ENCODE measurements around the gene TMTC4. TPM values are rescaled to one million over a fixed set of nuclear protein-coding genes. Genes with fewer than 3 reads are reported as not detected.

Gene TMTC4
- total and polyA plus RNA-seq, 2 of the 4 experiments (the other 2 are of a cell fraction): 8.4 to 14.3 TPM

- CTCF ChIA-PET: no interaction called here
These were observed 39.9 kb upstream of the TMTC4 start for GRCh38 chr13:100714478-100714877.

More at GRCh38 chr13:100714478-100714877, 39.9 kb upstream of the TMTC4 start:
- H3K4me2 ChIP-seq (ENCODE audit: low read depth, low read length): no peak overlapping the region
- H2BK5ac ChIP-seq (ENCODE audit: low read depth, low read length, poor library complexity, severe bottlenecking): no peak overlapping the region
- H4K8ac ChIP-seq (ENCODE audit: low read depth in 2 of 2, low read length in 2 of 2): no peak overlapping the region
- no CpG with 5 or more reads among the region's 2 CpGs for WGBS, 2 experiments (ENCODE audit: extremely low coverage in 2 of 2, insufficient read length in 1 of 2)
- no TSS peak for BruUV-seq (replicated peaks)
- H3K9me1 ChIP-seq (ENCODE audit: insufficient read depth, low read length): no peaks in the 10 kb centered on the region
- dilution Hi-C loops (cut with HindIII; ENCODE audit: low sequenced_read_pairs, unreplicated experiment): no loop called here
- no peaks in the 10 kb centered on the region for H3K9me3 ChIP-seq (ENCODE audit: control insufficient read depth, insufficient read depth, low read length)
- H2BK120ac ChIP-seq (ENCODE audit: low read depth, low read length): no peak overlapping the region
- H4K91ac ChIP-seq (ENCODE audit: insufficient read depth, low read depth, low read length): no peak overlapping the region
- H2BK15ac ChIP-seq (ENCODE audit: low read depth, low read length): no peak overlapping the region
- H3K27me3 ChIP-seq (ENCODE audit: control insufficient read depth, insufficient read depth, low read length): peaks cover 3% of the 10 kb centered on the region
- DNase-seq (no peak), ATAC-seq (ENCODE audit: low read depth) (no peak)
- no peaks in the 10 kb centered on the region for H4K20me1 ChIP-seq (ENCODE audit: insufficient read depth, low read length)
- no peak overlapping the region for H2AFZ ChIP-seq (replicated peaks; ENCODE audit: low read length, poor library complexity)
- POLR2A ChIA-PET (ENCODE audit: unreplicated experiment): no interaction called here
- no peak overlapping the region for H3K4ac ChIP-seq (ENCODE audit: low read depth, low read length)
- H3K79me1 ChIP-seq (ENCODE audit: low read depth in 1 of 2, low read length in 2 of 2): no peaks in the 10 kb centered on the region
- no peak overlapping the region for H2BK20ac ChIP-seq (ENCODE audit: low read depth, low read length)
- H3K27ac ChIP-seq (ENCODE audit: insufficient read depth, low read length): no peak overlapping the region
- no peak overlapping the region for H4K5ac ChIP-seq (ENCODE audit: low read depth, low read length)
- no peak overlapping the region for H3K18ac ChIP-seq (ENCODE audit: low read depth, low read length)
- H3K23ac ChIP-seq (ENCODE audit: low read depth, low read length): no peak overlapping the region
- H3K56ac ChIP-seq (ENCODE audit: extremely low read depth, insufficient read depth, low read length): no peak overlapping the region
- no peak overlapping the region for H2AK5ac ChIP-seq (ENCODE audit: low read depth, low read length)
- H3K9ac ChIP-seq (ENCODE audit: low read depth, low read length): no peak overlapping the region
- in situ Hi-C loops (cut with MboI; ENCODE audit: low sequenced_read_pairs): loop anchor here (10.0 kb wide), 1 partner anchor 410 kb away; no protein-coding TSS in a partner anchor
- no peak overlapping the region for H3K4me3 ChIP-seq (ENCODE audit: insufficient read depth, low read depth, low read length)
- TF ChIP-seq CEBPB (IDR thresholded peaks at IDR 0.05; ENCODE audit: low read depth, low read length) (no peak), ELK1 (IDR thresholded peaks at IDR 0.05; ENCODE audit: borderline replicate concordance, low read depth, low read length) (no peak), MAFK (IDR thresholded peaks at IDR 0.05; ENCODE audit: low read depth, low read length) (no peak), NFE2L2 (IDR thresholded peaks at IDR 0.05; ENCODE audit: low read depth, low read length) (no peak), BHLHE40 (IDR thresholded peaks at IDR 0.05; ENCODE audit: low read depth, low read length) (no peak)
- no peak overlapping the region for H2AK9ac ChIP-seq (replicated peaks; ENCODE audit: low read depth, low read length, poor library complexity)
- no peaks in the 10 kb centered on the region for H3K4me1 ChIP-seq (ENCODE audit: control insufficient read depth, insufficient read depth, low read length)
- H3K14ac ChIP-seq (replicated peaks; ENCODE audit: low read depth, low read length): no peak overlapping the region
- intact Hi-C loops (cut with micrococcal nuclease): no loop called here
- H3K36me3 ChIP-seq (ENCODE audit: control insufficient read depth, insufficient read depth, low read length): no peaks in the 10 kb centered on the region

Data from IMR-90 (cell line).